ENCODE data around the gene C20orf144.

DNA sequence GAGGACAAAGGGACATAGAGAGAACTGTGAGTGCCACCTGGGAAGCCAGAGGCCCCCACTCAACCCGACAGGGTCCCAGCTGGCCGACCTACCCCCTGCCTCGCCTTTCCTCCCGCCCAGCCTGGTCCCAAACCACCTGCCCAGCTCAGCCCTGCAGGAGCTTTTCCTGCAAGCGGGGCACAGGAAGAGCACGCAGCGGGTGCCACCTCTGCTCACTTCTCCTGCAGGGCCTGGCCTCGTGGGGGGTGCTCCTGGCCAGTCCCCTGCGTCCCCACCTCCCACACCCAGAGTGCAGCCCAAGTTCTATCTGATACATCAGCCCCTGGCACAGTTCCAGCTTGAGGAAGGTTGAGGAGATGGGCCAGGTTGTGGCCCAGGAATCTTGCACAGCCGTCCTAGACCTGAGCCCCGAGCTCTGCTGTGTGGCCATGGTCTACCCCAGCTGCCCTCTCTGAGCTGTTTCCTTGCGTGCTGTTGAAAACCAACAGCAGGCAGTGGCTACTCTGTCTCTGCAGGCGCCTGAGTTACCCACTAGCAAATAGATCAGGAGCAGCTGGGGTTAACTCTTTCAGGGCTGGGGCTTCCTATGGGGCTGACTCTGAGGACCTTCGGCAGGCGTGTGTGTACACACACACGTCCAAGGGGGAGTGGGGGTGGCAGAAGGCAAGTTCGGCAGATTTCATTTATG, 10.4 kb downstream of the C20orf144 start:
- TF ChIP-seq, protein P1, sequence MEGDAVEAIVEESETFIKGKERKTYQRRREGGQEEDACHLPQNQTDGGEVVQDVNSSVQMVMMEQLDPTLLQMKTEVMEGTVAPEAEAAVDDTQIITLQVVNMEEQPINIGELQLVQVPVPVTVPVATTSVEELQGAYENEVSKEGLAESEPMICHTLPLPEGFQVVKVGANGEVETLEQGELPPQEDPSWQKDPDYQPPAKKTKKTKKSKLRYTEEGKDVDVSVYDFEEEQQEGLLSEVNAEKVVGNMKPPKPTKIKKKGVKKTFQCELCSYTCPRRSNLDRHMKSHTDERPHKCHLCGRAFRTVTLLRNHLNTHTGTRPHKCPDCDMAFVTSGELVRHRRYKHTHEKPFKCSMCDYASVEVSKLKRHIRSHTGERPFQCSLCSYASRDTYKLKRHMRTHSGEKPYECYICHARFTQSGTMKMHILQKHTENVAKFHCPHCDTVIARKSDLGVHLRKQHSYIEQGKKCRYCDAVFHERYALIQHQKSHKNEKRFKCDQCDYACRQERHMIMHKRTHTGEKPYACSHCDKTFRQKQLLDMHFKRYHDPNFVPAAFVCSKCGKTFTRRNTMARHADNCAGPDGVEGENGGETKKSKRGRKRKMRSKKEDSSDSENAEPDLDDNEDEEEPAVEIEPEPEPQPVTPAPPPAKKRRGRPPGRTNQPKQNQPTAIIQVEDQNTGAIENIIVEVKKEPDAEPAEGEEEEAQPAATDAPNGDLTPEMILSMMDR (IDR thresholded peaks at IDR 0.05) = no peak
- no peak for TF ChIP-seq POLR2A (IDR thresholded peaks at IDR 0.05)

Measured in body of pancreas (tissue), 4 donors.